Heart right ventricle (tissue), 16 donors: Measurements from ENCODE around the gene DPH1. TPM values are rescaled to one million over a fixed set of nuclear protein-coding genes. Genes with fewer than 3 reads are reported as not detected.

Experiments used
- ATAC-seq, 8 donors: fragments of 200-7000 bp; cut with Tn5 transposase; one replicate each; pipeline ENCODE4 v1.9.1; 2020; ENCODE audit warnings: mild to moderate bottlenecking in 8 of 8, moderate library complexity in 8 of 8, moderate number of reproducible peaks in 1 of 8
- DNase-seq, 2 donors: peaks; one replicate each; pipeline ENCODE4 v3.0.0-alpha.2; 2020
- H3K27ac ChIP-seq, 10 donors: fragments of 200-600 bp; sonication (generic) in 2 of 10; one replicate each; pipeline versions ENCODE4 v1.5.0 to v1.8.0; 2020 to 2022; ENCODE audit warnings: mild to moderate bottlenecking in 3 of 10
- H3K27me3 ChIP-seq, 7 donors: fragments of 200-600 bp; one replicate each; pipeline ENCODE4 v1.8.0; 2021 to 2022; ENCODE audit warnings: mild to moderate bottlenecking in 2 of 7
- H3K36me3 ChIP-seq, 9 donors: fragments of 200-600 bp; sonication (generic) in 1 of 9; one replicate each; pipeline versions ENCODE4 v1.5.0 to v1.8.0; 2020 to 2022; ENCODE audit warnings: mild to moderate bottlenecking in 2 of 9
- H3K4me1 ChIP-seq, 9 donors: fragments of 200-600 bp; sonication (generic) in 1 of 9; one replicate each; pipeline versions ENCODE4 v1.5.0 to v1.8.0; 2020 to 2022; ENCODE audit warnings: mild to moderate bottlenecking in 4 of 9
- H3K4me3 ChIP-seq, 10 donors: fragments of 200-600 bp; sonication (generic) in 2 of 10; one replicate each; pipeline versions ENCODE4 v1.5.0 to v1.8.0; 2020 to 2022; ENCODE audit warnings: mild to moderate bottlenecking in 7 of 10, moderate library complexity in 2 of 10
- H3K9me3 ChIP-seq, 11 donors: fragments of 200-600 bp in 10 of 11; sonication (generic) in 2 of 11; one replicate each; pipeline versions ENCODE4 v1.5.0 to v1.8.0; 2013 to 2022; ENCODE audit warnings: mild to moderate bottlenecking in 2 of 11, control low read depth in 1 of 11, moderate library complexity in 1 of 11
- CTCF ChIP-seq, 9 donors: fragments of 200-600 bp; sonication (generic) in 2 of 9; IDR thresholded peaks; one replicate each; pipeline versions ENCODE4 v1.5.0 to v1.8.0; 2021 to 2022; ENCODE audit warnings: antibody characterized with exemption in 9 of 9, mild to moderate bottlenecking in 5 of 9, moderate library complexity in 1 of 9
- WGBS, 2 donors: extraction: QIAGEN DNeasy Blood & Tissue Kit; methylation state at CpG; one replicate each; pipeline ENCODE4 v1.1.7; 2013; ENCODE audit warnings: inconsistent platforms in 1 of 2; 5-methylcytosine and 5-hydroxymethylcytosine counted together
- intact Hi-C, 10 donors: fragments of 100-400 bp; cut with DNase I; formaldehyde crosslinking; loops; one replicate each; pipeline versions ENCODE4 v1.11.1 to v1.14.2; 2022
- polyA plus RNA-seq, 2 donors: library from polyadenylated mRNA; stranded (reverse); fragments of 200-250 nt; gene quantifications; one replicate each; pipeline ENCODE4 v1.2.3, GENCODE V29; 2013
- total RNA-seq, 10 donors: library from RNA; stranded (reverse); fragmentation: NEBNext Ultra II Directional in 3 of 10; extraction: Animal tissue kit (Norgen Biotek cat#: 25700) in 3 of 10; gene quantifications; one replicate each; pipeline versions ENCODE4 v1.2.1 to v1.2.4, GENCODE V29; 2021 to 2023
- donor health status: Arrhythmogenic right ventricular cardiomyopathy.
- donor health status: ischemic (EF 13 %, LVEDD 7.1; RV severe dilation, severe dysfunction).
- donor health status: healthy with polysubstance abuse.
- donor health status: DM: no; HTN: yes; CAD: no.
- donor health status: DM: no; HTN: no; CAD: no.
- donor health status: ischemic (EF 25% LVEDD 6.9; RV normal size, moderate dysfunction).
- donor health status: ischemic (EF 25% LVEDD 5.7; RV mildly dilated, moderate dysfunction).
- donor health status: healthy.
- donor health status: DM: yes; HTN: yes; CAD: no.
- donor health status: Ischemic cardiomyopathy.
- donor health status: ischemic (EF 35%, LVEDD 5.7; RV mildly dilated, moderate dysfunction).
- donor health status: nonischemic (EF 11% LVEDD 7.7; RV severe dilation, severe dysfunction).
- donor health status: DM: yes; HTN: yes; CAD: no.
- donor health status: PGD.
- donor health status: ischemic (EF 29% LVEDD 5.4; RV normal size, mild dysfunction).
- donor health status: nonischemic (EF 23%, LVEDD 6.1; RV moderate dilation, normal function).

DPH1 gene
- total and polyA plus RNA-seq, 12 donors, result 19.0 to 40.0 (median 25.9) TPM

DNA sequence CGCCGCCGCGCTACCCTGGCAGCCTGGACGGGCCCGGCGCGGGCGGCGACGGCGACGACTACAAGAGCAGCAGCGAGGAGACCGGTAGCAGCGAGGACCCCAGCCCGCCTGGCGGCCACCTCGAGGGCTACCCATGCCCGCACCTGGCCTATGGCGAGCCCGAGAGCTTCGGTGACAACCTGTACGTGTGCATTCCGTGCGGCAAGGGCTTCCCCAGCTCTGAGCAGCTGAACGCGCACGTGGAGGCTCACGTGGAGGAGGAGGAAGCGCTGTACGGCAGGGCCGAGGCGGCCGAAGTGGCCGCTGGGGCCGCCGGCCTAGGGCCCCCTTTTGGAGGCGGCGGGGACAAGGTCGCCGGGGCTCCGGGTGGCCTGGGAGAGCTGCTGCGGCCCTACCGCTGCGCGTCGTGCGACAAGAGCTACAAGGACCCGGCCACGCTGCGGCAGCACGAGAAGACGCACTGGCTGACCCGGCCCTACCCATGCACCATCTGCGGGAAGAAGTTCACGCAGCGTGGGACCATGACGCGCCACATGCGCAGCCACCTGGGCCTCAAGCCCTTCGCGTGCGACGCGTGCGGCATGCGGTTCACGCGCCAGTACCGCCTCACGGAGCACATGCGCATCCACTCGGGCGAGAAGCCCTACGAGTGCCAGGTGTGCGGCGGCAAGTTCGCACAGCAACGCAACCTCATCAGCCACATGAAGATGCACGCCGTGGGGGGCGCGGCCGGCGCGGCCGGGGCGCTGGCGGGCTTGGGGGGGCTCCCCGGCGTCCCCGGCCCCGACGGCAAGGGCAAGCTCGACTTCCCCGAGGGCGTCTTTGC, 28.0 kb downstream of the DPH1 start:
- H3K27ac ChIP-seq, result peak overlapping the region; percentile 78 to 97 (median 93)
- no peak for TF ChIP-seq CTCF (IDR thresholded peaks at IDR 0.05)
- H3K9me3 ChIP-seq, result no peaks in the 10 kb centered on the region
- intact Hi-C loops, result loop anchor here in 7 of 10 donors (5.0 to 10.0 kb wide), 7 partner anchors 34 to 337 kb away; no protein-coding TSS in a partner anchor
- H3K36me3 ChIP-seq, result peaks cover 0 to 63% (median 0%) of the 10 kb centered on the region in 9 donors
- DNase-seq, result no peak
- peaks cover 0 to 58% (median 11%) of the 10 kb centered on the region in 7 donors for H3K27me3 ChIP-seq
- WGBS, 2 donors, result 24 to 27% methylated on average over 95 to 98 of the region's 98 CpGs
- peaks cover 37 to 82% (median 70%) of the 10 kb centered on the region in 9 donors for H3K4me1 ChIP-seq
- H3K4me3 ChIP-seq, result peak overlapping the region in 9 of 10 donors; percentile 50 to 83 (median 71)
- no peak for ATAC-seq

GRCh38 chr17:2058586-2059546, 28.9 kb downstream of the DPH1 start:
- H3K36me3 ChIP-seq, result peaks cover 0 to 72% (median 0%) of the 10 kb centered on the region in 9 donors
- 15 to 21% methylated on average over 74 to 78 of the region's 78 CpGs for WGBS, 2 donors
- TF ChIP-seq CTCF (IDR thresholded peaks at IDR 0.05), result peak; percentile 67 to 87 (median 76)
- no peaks in the 10 kb centered on the region for H3K9me3 ChIP-seq
- ATAC-seq (peak; percentile 8 to 34 (median 24)), DNase-seq (peak; percentile 80 to 87)
- H3K27me3 ChIP-seq, result peaks cover 0 to 50% (median 8%) of the 10 kb centered on the region in 7 donors
- H3K4me1 ChIP-seq, result peaks cover 34 to 82% (median 75%) of the 10 kb centered on the region in 9 donors
- H3K4me3 ChIP-seq, result peak overlapping the region; percentile 0 to 83 (median 71)
- intact Hi-C loops, result loop anchor here in 7 of 10 donors (5.0 to 10.0 kb wide), 7 partner anchors 33 to 336 kb away; no protein-coding TSS in a partner anchor
- peak overlapping the region; percentile 78 to 97 (median 93) for H3K27ac ChIP-seq

DNA sequence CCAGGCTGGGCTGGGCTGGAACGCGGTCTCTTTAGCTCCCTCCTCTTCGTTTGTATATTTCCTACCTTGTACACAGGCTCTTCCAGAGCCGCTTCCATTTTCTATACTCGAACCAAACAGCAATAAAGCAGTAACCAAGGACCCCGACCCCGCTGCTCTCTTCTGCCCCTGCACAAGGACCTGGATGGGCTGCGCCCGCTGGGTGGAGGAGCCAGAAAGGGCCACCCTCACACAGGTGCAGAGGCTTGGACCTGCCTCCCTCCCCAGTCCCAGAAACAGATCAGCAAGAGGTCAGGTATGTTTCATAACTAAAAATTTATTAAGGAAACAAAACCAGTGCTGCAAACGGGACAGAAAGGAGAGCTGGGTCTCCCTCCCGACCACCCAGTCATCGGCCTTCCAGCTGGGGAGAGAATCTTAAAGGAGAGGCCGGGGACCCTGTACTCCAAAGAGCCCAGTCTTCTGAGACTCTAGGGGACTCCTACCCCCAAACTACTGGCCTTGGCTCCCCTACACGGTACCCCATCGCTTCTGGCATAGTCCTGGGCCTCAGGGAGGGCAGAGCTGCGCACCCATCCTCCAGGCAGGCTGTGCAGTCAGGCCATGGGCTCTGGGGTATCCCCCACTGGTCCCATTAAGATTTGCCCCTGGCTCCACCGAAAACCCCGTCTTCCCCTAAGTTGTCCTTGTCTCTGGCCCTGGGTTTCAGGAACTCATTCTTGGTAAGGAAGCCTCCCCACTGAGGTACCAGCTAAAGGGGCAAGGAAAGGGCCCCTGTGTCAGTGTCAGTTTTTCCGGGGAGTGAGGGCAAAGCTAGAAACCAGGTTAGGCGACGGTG, 29.8 kb downstream of the DPH1 start:
- WGBS, 2 donors, result 51 to 64% methylated on average over 21 of the region's 21 CpGs
- intact Hi-C loops, result loop anchor here in 9 of 10 donors (5.0 to 10.0 kb wide), 9 partner anchors 33 to 345 kb away; partner anchors contain the start of gene MNT (in 1 of the 9)
- Histone ChIP-seq H3K27me3 (peaks cover 0 to 41% (median 8%) of the 10 kb centered on the region in 7 donors), H3K27ac (peak overlapping the region; percentile 78 to 97 (median 93)), H3K9me3 (no peaks in the 10 kb centered on the region), H3K4me3 (peak overlapping the region in 9 of 10 donors; percentile 50 to 83 (median 71)), H3K4me1 (peaks cover 29 to 82% (median 75%) of the 10 kb centered on the region in 9 donors), H3K36me3 (peaks cover 0 to 81% (median 7%) of the 10 kb centered on the region in 9 donors)
- DNase-seq (no peak), ATAC-seq (no peak)
- no peak for TF ChIP-seq CTCF (IDR thresholded peaks at IDR 0.05)
